ENCODE data around the gene NELFCD.
A peak's percentile ranks its signal among the peaks of the same experiment; 100 is the strongest.
"Not testable (repeated sequence)": the region's sequence is repeated elsewhere in the genome, so short reads cannot be mapped to it uniquely, and the experiment has no call there.

NELFCD gene

GRCh38 chr20:59010995-59011873 is 30.2 kb downstream of the NELFCD start:
- DNase-seq, result no peak

GRCh38 chr20:59011874-59012157 is 30.8 kb downstream of the NELFCD start:
- not testable (repeated sequence) for DNase-seq

GRCh38 chr20:59013031-59013951 is 32.2 kb downstream of the NELFCD start:
- DNase-seq, result no peak

- DNase-seq, result peak; percentile 20
Measured at GRCh38 chr20:59013959-59014608, 33.0 kb downstream of the NELFCD start.

GRCh38 chr20:59014680-59015389 is 33.8 kb downstream of the NELFCD start:
- DNase-seq, result no peak

GRCh38 chr20:59015411-59015810 is 34.4 kb downstream of the NELFCD start:
- no peak for DNase-seq

GRCh38 chr20:59015812-59016711 is 35.0 kb downstream of the NELFCD start:
- no peak for DNase-seq

GRCh38 chr20:59016795-59017492 is 35.9 kb downstream of the NELFCD start:
- DNase-seq, result no peak

- no peak for DNase-seq
Measured at GRCh38 chr20:59017493-59018231, 36.6 kb downstream of the NELFCD start.

GRCh38 chr20:59018817-59019216 is 37.8 kb downstream of the NELFCD start:
- DNase-seq, result no peak

- DNase-seq, result no peak
Measured at GRCh38 chr20:59019217-59019616, 38.2 kb downstream of the NELFCD start, which contains the start of gene TUBB1. TSS of gene TUBB1 (plus strand) at chr20:59019429. CDS start at chr20:59019523, 94 bp downstream.

GRCh38 chr20:59020938-59021551 is 40.0 kb downstream of the NELFCD start:
- no peak for DNase-seq

- no peak for DNase-seq
Measured at GRCh38 chr20:59022754-59023153, 41.7 kb downstream of the NELFCD start.

- DNase-seq, result no peak
Measured at GRCh38 chr20:59023616-59024015, 42.6 kb downstream of the NELFCD start.

- no peak for DNase-seq
Measured at GRCh38 chr20:59024111-59024530, 43.1 kb downstream of the NELFCD start.

GRCh38 chr20:59025086-59025485 is 44.0 kb downstream of the NELFCD start:
- DNase-seq, result no peak

- no peak for DNase-seq
Measured at GRCh38 chr20:59025511-59025910, 44.5 kb downstream of the NELFCD start.

GRCh38 chr20:59026904-59027740 is 46.1 kb downstream of the NELFCD start:
- no peak for DNase-seq
